GM21423 (cell line): ENCODE results near the gene UCMA.
"Not testable (repeated sequence)": the region's sequence is repeated elsewhere in the genome, so short reads cannot be mapped to it uniquely, and the experiment has no call there.

ENCODE experiments used
- ATAC-seq: cut with Tn5 transposase; IDR thresholded peaks from one replicate; pipeline ENCODE4 v1.9.1; 2021; ENCODE audit warnings: mild to moderate bottlenecking, moderate library complexity; ENCODE audit not compliant: unreplicated experiment

The UCMA gene

DNA sequence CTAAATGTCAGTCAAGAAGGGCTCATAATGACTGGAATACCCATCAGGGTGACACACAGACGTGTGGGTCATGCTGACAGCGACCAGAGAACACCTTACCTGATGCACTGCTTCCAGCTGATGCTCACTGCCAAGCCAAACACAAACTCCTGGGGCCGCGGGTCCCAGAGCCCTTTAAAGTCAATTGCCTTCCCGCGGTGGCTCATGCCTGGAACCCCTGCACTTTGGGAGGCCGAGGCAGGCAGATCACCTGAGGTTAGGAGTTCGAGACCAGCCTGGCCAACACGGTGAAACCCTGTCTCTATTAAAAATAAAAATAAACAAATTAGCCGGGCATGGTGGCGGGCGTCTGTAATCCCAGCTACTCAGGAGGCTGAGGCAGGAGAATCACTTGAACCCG lies 562 bp upstream of the UCMA start:
- not testable (repeated sequence) for ATAC-seq

DNA sequence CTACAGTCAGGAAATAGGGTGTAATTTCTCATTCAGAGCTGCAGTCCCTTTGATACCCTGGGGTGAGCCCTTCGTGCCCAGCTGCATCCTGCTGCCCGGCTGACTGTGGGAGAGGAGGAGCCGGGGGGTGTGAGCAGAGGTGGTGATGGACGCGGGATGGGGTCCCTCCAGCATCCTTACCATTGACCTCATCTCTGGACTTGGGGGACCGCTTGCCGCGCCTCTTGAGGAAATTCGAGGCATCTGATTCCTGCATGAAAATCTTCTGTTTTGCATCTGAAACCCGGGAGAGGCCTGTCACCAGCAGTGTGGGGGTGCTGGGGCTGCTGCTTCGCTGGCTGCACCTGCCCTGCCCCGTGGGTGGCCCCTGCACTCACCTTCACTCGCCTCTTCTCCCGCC lies 816 bp downstream of the UCMA start:
- no peak for ATAC-seq

DNA sequence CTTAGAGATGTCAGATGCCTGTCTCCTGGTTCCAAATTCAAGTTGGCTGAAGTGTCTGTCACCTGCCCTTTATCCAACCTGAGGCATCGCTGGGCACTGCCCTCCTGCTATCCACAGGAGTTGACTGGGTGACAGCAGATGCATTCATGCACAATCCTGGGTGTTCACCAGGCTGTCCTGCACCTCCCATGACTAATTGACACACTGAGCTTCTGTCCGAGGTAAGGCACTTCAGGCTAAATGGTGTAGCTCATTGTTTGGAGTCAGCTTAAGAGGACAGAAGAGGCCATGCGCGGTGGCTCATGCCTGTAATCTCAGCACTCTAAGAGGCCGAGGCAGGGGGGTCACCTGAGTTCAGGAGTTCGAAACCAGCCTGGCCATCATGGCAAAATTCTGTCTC lies 2.4 kb downstream of the UCMA start:
- no peak for ATAC-seq

DNA sequence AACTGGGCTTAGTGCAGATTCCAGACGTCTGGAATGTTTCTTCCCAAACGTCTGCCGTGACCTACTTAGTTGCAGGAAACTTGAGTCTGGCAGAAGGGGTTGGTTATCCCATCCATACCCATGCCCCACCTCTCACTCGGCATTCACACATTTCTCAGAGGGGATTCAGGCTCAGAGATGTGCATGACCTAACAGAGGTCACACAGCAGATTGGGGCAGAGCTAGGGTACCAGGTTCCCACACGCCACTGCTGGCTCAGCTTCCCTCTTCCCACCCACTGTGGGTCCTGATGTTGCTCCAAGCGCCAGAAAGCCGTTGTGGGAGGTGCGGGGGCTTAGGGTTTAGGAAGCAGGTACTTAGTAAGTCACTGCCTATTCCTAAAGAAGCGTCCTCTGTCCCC lies 3.0 kb downstream of the UCMA start:
- no peak for ATAC-seq

DNA sequence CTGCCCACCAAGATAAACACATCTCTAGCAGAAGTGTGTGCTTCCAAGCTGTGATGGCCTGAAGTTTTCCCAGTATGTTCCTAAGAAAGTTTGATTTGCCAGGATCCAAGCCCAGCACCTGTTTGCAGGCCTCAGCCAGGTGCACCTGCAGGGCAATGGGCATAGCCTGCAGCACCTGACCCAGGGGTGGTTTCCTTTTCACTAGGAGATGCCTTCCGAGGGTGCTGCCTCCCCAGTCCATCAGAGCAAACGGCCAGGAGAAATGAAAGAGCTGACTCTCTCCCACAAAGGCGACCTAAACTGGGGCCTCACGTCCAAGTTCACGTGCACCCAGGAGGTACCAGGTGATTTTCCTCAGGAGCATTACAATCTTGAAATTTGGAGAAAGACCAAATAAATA lies 7.1 kb downstream of the UCMA start:
- no peak for ATAC-seq

DNA sequence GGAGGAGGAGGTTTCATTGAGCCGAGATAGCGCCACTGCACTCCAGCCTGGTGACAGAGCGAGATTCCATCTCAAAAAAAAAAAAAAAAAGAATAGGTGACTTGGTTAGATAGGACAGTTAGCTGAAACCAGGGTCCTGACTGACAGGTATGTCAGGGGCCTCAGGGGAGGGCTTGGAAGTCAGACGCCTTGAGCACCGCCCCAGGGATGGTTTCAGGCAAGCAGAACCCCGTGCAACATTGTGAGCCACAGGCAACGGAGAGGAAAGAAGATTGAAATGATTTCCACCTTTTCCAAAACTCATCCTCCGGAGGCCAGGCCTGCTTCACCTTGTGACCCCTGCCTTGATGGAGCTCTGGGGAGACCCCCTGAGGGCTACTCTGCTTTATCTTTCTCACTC lies 8.6 kb downstream of the UCMA start:
- ATAC-seq, result no peak

DNA sequence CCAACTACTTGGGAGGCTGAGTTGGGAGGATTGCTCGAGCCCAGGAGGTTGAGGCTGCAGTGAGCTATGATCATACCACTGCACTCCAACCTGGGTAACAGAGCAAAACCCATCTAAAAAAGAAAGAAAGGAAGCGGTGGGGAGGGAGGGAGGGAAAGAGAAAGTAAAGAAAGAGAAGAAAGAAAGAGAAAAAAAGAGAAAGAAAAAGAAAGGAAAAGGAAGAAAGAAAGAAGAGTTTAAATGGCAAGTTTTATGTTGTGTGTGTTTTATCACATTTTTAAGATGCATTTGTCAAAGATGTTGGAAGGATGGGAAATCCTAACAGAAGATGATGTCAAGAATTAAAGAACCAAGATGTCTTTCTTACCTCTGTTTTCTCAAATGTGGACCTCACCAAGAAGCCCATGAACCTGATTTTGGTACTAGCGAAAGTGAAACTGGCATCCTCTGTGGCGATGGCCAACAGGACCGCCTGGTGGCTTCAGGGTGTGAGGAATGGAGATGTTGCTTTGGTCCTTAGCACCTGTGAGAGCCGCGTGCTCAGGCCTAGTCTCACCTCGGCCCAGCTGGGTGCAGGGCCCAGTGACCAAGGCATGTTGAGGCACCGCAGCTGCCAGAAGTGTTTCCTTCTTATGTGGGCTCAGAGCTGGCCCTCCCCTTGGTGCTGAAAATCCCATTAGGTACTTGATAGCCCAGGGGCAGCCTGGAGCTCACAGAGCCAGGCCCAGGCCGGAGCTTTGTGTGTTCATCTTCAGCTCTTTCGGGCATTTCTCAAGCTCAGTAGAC lies 9.8 kb downstream of the UCMA start:
- ATAC-seq, result no peak

DNA sequence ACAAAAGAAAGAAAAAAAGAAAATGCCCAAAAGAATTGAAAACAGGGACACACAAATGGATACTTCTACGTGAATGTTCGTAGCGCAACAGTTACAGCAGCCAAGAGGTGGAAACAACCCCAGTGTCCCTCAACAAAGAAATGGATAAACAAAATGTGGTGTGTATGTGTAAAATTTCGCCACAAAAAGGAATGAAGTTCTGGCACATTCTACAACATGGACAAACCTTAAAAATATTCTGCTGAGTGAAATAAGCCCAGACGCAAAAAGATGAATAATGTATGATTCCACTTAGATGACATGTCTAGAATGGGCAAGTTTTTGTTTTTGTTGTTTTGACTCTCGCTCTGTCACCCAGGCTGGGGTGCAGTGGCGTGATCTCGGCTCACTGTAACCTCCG lies 10.9 kb downstream of the UCMA start:
- no peak for ATAC-seq

DNA sequence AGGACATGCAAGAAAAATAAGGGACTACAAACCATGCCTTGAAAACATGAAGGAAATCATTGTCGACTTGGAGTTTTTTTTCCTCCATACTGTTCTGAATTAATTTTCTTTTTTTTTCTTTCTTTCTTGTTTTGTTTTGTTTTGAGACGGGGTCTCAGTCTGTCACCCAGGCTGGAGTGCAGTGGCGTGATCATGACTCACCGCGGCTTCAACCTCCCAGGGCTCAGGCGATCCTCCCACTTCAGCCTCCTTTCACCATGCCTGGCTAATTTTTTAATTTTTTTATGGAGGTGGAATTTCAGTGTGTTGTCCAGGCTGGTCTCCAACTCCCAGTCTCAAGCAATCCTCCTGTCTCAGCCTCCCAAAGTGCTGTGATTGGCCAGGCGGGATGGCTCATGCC lies 11.6 kb downstream of the UCMA start:
- no peak for ATAC-seq

DNA sequence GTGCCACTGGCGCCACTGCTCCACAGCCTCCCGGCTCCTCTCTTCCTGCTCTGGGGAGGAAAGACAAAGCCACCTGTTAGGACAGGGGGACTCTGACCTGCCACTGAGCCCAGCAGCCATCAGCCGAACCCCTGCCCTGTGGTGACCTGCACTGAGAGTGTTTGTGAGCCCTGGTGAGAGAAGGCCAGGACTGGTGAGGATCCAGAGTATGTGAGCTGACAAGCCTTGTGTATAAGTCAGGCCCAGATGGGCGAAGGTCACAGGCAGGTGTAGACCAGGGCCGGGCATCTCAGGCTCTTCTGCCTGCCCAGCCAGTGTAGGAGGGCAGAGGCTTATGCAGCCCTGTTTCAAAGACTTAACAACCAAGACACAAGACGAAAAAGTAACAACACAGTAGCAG lies 12.0 kb downstream of the UCMA start:
- no peak for ATAC-seq

DNA sequence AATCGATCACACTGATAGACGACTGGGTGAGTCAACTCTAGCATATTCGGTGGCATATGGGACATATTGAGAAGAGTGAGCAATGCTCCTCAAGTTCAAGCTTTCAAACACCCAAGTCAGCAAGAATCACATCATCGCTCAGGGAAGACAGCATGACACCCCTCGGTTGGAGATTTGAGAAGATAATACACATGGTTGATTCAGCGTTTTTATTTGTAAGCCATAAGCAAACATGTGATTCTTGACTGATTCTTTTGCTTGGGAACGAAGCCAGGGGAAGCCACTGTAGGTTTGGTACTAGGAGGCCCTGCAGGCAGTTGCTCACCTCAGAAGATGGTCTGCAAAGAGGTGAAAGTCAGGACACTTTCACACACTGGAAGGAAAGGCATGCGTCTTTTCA lies 12.6 kb downstream of the UCMA start:
- no peak for ATAC-seq

DNA sequence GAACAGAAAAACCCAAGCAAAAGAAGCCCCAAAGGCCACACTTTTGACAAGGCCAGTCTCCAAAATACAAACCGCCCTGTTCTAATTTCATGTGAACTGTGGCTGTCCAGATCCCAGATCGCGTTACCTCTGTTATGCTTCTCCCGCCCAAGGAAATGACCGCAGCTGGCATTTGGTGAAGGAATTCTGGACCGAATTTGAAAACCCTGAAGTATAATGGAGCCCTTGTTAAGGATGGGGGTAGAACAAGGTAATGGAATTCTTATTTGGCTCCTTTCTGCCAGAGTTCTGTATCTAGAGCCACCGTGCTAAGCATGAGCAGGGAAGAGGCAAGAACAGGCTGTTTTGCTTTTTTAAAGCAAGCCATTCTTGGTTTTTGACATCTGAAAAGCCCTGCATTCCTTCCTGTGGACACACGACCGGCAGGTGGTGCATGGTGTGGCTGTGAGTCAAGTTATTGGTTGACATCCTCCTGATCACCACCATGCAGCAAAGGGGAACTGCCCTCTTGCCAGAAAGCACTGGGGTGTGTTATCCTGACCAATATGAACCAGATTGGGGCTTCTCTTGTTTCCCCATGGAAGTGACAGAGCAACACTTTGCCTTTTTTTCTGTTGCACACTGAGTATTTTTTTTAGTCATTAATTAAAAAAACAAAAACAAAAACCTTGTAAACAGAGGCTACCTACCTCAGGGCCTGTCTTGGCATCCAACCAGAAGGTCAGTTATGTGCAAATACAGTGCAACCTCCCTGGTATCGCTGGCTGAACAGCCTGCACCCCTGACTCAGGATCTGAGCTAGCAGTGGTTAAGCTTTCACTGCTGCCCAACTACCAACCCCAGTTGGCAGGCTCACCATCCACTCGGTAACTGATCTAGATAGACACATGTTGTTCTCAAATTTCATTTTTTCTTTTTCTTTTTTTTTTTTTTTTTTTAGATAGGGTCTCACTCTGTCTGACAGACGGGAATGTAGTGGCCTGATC lies 14.2 kb downstream of the UCMA start:
- no peak for ATAC-seq

DNA sequence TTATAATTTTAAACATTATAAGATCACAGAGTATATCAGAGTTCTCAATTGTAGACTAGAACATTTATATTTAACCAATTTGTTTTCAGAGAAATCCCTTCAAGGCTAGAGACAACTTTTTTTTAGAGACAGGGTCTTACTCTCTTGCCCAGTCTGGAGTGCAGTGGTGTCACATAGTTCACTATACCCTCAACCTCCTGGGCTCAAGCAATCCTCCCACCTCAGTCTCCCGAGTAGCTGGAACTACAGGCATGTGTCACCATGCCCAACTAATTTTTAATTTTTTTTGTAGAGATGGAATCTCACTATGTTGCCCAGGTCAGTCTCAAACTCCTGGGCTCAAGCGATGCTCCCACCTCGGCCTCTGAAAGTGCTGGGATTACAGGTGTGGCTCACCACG lies 15.3 kb downstream of the UCMA start:
- ATAC-seq, result no peak

DNA sequence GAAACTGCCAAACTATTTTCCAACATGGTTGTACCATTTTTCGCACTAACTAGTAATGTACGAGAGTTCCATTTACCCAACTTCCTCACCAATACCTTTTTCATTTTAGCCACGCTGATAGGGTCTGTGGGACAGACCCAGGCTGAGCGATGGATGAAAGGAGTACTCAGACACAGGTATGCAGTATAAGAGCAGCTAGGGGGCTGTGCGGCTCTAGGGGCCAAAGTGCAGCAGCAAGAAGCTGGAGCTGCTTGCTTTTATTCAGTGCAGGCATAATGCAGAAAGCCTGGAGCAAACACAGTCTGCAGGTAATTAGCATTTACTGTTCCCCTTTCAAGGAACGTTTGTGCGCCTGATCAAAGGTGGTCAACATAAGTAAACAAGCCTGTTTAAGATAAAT lies 21.0 kb downstream of the UCMA start:
- ATAC-seq, result no peak

DNA sequence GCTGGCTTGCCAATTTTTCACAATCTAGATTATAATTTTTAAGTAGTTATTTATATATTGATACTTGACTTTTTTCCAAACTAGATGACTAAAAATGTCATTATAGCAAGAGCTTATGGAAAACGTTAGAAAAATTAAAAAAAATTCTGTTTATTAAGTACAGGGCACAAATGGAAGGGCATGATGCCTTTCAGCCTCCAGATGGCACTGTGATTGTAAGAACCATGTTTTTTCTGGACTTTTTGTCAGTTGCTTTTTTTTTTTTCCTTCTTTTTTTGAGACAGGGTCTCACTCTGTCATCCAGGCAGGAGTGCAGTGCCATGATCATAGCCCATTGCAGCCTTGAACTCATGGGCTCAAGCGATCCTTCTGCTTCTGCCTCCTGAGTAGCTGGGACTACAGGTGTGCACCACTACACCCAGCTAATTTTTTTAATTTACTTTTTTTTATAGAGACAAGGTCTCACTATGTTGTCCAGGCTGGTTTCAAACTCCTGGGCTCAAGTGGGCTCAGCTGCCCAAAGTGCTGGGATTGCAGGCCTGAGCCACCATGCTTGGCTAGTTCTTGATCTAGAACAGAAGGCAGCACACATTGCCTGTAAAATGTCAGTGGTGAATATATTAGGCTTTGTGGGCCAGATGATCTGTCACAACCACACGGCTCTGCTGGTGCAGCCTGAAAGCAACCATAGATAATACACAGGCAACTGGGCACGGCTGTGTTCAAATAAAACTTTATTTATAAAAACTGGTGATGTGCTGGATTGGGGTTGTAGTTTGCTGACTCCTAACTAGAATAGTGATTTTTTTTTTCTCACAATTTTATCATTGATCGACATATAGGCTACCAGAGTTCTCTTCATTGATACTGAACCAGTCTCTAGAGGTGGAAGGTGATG lies 27.4 kb downstream of the UCMA start:
- ATAC-seq, result no peak

DNA sequence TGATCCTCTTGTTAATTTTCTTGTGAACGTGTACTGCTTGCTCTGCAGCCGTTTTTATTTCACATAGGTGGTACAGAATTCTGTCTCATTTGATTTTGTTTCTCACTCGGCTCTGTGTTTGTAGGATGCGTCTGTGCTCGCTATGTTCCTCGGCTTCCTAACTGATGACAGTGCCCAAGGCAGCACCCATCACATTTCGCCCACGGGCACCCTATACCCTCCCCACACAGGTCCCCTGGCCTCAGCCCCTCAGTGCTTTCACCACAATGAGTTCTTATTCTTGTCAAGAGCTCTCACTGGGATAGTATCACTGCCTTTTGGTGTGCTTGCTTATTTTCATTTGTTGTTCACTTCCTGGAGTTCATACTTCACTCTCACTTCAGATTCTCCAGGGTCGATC lies 28.1 kb downstream of the UCMA start:
- no peak for ATAC-seq

DNA sequence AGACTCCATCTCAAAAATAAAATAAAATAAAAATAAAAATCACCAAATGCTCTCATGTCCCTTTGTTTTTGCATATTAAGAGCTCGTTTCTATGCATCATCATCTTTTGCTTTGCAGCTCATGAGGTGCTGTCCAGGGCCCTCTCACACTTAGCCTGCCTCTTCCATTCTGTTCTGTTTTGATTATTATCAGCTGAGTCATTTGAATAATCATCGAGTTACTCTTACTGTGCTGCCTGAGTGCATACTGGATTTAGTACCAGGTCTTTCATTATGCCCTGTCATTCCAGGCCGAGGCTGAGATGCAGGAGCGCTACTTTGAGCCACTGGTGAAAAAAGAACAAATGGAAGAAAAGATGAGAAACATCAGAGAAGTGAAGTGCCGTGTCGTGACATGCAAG lies 33.0 kb downstream of the UCMA start:
- ATAC-seq, result no peak

DNA sequence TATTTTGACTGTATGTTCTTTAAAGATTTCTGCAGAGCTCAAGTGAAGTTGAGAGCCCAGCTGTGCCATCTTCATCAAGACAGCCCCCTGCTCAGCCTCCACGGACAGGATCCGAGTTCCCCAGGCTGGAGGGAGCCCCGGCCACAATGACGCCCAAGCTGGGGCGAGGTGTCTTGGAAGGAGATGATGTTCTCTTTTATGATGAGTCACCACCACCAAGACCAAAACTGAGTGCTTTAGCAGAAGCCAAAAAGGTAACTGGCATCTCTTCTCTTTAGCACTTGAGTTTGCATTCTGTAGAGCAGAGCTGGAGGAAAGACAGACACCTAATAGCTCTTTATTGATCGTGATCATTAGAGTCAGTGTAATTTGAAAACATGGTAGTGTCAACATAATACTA lies 39.2 kb downstream of the UCMA start:
- no peak for ATAC-seq

DNA sequence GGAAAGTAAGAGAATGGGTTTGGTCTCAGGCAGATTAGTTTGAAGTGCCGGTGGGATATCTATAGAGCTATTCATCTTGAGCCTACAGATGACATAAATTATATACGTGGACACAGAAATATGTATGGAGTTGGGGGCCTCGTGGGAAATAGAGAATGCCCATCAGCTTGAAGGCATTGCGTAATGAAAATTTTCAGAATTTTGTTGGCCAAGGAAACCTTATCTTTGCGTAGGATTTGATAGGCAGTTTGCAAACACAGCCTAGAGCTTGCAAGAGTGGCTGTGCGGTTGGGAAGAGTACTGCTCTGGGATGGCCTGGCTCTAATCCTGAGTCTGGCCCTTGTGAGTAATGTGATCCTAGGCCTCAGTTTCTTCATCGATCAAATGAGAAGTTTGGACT lies 40.5 kb downstream of the UCMA start:
- ATAC-seq, result no peak

DNA sequence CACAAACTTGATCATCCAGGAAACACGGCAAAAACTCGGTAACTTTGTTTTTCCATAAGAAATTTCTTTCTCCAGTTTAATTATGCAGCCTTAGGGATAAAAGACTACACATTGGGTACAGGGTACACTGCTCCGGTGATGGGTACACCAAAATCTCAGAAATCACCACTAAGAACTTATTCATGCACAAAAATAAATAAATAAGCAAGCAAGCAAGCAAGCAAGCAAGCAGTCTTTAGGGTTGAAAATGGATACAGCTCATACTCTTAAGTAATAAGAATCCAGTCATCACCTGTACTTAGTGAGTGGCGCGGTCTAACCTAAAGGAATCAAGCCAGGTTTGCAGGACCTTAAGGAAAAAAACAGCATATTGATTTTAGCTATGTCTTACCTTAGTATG lies 42.8 kb downstream of the UCMA start:
- ATAC-seq, result no peak

DNA sequence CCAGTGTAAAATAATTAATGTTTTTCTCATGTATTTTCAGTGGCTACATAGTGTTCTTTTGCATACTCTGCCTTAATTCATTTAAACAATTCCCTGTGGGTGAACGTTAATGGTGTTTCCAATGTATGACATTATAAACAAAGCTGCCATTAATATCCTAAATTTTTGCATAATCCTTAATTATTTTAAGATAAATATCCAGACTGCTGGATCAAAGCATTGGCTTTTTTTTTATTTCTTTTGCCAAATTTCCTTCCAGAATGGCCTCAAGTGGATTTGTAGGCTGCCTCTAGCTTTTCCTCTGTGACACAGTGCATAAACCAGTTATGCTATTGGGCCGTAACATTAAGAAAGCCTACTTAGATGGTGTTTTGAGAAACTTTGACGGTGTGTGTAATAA lies 43.4 kb downstream of the UCMA start:
- no peak for ATAC-seq
